Epithelial cell of proximal tubule (primary cell): Measurements from ENCODE around the gene PTPRT. TPM values are rescaled to one million over a fixed set of nuclear protein-coding genes. Genes with fewer than 3 reads are reported as not detected.

Experiments
- DNase-seq: peaks from one replicate; pipeline ENCODE4 v3.0.0-alpha.2; 2011; ENCODE audit warnings: low read depth
- H3K4me3 ChIP-seq: 2 replicates; pipeline ENCODE4 v1.5.1; 2011; ENCODE audit warnings: low read depth, mild to moderate bottlenecking, low read length
- total RNA-seq: library from RNA; depleted of rRNA; stranded (reverse); fragments of >200 nt; gene quantifications from 2 replicates; pipeline ENCODE4 v1.2.3, GENCODE V29; 2015
- TF ChIP-seq, protein P1 (sequence below): conservative IDR thresholded peaks from 2 replicates; pipeline ENCODE4 v1.5.1; 2012; ENCODE audit warnings: low read depth, mild to moderate bottlenecking, low read length

Gene PTPRT
- total RNA-seq, 1 donor from 2014 or later, result not detected

DNA sequence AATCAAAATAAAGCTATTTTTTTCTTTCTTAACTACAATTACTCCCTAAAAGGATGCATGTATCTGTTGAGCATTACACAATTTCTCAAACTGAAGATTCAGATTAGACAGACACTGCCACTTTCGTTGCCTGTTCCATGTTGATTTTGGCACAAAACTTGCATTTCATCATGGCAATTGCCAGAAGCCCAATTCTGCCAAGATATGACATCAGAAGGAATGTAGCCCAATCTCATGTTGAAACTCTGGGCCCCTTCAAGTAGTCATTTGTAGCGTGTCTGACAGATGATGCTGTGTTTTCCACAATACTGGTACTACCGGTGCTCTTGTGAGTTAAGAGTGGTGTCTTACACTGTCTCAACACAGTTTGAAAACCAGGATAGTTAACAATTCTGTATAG lies 705.4 kb downstream of the PTPRT start:
- no peak overlapping the region for H3K4me3 ChIP-seq
- no peak for DNase-seq
- TF ChIP-seq, protein P1, sequence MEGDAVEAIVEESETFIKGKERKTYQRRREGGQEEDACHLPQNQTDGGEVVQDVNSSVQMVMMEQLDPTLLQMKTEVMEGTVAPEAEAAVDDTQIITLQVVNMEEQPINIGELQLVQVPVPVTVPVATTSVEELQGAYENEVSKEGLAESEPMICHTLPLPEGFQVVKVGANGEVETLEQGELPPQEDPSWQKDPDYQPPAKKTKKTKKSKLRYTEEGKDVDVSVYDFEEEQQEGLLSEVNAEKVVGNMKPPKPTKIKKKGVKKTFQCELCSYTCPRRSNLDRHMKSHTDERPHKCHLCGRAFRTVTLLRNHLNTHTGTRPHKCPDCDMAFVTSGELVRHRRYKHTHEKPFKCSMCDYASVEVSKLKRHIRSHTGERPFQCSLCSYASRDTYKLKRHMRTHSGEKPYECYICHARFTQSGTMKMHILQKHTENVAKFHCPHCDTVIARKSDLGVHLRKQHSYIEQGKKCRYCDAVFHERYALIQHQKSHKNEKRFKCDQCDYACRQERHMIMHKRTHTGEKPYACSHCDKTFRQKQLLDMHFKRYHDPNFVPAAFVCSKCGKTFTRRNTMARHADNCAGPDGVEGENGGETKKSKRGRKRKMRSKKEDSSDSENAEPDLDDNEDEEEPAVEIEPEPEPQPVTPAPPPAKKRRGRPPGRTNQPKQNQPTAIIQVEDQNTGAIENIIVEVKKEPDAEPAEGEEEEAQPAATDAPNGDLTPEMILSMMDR, result no peak

DNA sequence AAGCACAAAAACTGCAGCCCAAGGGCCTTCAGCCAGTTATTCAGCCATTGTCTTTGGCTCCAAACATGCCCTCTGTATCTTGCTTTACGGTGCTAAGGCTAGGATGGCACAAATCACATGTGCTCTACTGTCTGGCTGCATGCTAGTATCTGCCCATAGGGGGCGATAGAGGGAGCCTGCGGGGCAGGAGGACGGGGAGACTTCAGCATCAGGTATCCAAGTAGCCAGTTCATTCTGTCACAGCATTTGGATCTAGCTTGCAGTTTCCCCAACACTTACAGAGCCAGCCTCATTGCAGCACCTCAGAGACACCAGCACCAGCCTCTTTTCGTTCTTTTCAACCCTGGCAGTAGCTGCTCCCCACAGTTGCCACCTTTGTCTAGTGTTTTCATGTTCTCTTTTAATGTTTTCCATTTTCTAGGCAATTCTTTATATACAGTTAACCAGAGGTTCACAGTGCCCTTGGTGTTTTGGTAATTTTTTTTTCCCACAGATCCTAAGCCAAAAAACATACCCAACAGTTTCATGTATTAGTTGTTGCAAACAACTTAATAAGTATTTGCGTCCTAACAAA lies 705.9 kb downstream of the PTPRT start:
- TF ChIP-seq, protein P1, result peak; percentile 44
- H3K4me3 ChIP-seq, result no peak overlapping the region
- no peak for DNase-seq

DNA sequence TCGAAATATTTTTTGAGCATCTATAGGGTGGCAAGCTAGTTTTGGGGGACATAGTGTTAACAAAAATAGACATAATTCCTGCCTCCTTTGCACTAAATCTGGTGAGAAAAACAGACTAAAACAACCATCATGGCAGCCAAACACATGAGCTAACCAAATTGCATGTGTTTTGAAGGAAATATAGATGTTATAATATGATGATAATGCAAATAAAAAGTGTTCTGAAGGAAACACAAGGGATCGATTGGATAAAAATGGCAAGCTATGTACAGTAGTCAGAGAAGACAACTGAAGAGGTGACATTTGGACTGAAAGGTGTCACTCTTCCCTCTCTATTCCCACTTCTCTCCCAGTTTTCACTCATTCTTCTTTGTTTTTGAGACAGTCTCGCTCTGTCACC lies 706.9 kb downstream of the PTPRT start:
- DNase-seq, result no peak
- TF ChIP-seq, protein P1, result no peak
- no peak overlapping the region for H3K4me3 ChIP-seq

DNA sequence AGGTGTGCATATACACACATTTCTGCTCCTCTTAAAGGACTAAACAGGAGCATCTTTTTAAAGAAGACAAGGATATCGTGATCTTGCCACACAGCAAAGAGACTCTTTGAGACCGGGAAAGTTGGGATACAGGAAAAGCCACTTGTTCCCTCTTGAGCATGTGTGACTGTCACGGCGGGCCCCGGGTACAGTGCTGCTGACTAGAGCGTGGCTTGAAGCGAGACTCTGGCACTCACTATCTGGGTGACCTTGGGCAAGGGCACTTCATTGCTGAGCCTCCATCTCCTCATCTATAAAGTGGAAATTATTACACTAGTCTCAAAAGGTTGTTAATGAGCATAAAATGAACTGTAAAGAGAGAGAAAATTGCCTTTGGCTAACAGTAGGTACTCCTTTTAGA lies 713.9 kb downstream of the PTPRT start:
- no peak overlapping the region for H3K4me3 ChIP-seq
- no peak for DNase-seq
- TF ChIP-seq, protein P1, result no peak

DNA sequence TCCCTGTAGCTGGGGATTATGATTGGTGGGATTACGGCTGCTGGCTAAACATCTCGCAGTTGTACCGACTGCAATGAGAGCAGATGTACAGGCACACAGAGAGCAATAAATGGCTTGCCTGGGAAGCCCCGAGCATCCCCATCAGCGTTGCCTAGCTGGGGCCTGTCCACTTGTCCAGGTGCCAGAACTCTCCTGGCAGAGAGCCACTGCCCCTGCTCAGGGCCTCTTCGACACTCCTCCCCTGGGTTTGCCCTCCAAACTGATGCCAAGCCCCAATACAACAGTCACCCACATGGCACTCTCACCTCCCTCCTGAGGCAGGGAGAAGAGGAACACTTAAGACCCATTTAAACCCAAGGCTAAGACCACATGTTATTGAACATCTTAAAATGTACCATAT lies 715.1 kb downstream of the PTPRT start:
- TF ChIP-seq, protein P1, result no peak
- DNase-seq, result no peak
- H3K4me3 ChIP-seq, result no peak overlapping the region

DNA sequence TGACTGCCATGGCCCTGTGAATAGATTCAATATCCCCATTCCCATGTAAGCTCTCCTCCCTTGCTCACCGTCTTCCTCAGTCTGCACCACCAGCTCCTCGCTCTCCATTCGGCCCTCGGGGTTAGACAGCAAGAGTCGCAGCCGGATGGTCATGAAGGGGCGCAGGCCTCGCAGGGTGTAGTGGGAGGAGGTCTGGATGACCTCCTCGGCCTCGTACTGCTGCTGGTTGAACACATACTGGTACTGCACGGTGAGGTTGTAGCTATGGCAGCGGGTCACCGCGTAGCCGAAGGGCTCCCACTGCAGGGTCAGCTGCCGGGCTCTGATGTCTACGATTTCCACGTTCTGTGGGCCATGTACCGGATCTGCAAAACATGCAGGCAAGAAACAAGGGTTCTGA lies 717.5 kb downstream of the PTPRT start:
- H3K4me3 ChIP-seq, result no peak overlapping the region
- TF ChIP-seq, protein P1, result no peak
- no peak for DNase-seq

DNA sequence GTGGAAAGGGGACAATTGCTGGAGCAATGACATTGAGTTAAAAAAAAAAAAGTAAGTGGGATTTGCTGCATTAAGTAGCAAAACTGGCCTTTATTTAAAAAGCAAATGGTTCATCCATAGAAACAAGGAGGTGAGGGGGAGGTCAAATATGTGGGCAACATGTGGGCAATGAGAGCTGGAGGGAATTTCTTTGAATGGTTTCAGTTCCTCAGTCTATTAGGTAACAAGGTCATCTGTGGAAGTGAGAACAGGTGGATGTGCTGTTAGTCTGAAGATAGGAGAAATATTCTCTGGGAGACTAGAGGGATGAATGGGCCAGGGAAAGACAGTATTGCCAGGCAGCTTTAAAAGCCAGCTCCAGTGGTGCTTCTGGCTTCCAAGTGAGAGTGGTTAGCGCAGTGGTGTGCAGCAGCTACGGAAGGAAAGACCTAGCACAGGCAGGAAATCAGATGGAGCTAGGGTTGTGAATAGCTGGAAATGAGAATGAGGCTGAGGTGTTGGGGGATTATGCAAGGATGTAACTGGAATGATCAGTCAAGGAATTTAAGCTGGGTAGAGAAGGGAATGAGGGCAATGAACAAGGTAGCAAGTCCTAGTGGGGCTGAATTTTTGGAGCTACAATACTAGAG lies 727.6 kb downstream of the PTPRT start:
- no peak overlapping the region for H3K4me3 ChIP-seq
- no peak for DNase-seq
- TF ChIP-seq, protein P1, result no peak
